DMS79 treated with DMSO at 0.1 percent for 48 hours (cell line): ENCODE results near the gene RAC2.

Experiments used
- DNase-seq: peaks from one replicate; lab custom pipeline; 2025; lab: John Stamatoyannopoulos, UW

The RAC2 gene

DNA sequence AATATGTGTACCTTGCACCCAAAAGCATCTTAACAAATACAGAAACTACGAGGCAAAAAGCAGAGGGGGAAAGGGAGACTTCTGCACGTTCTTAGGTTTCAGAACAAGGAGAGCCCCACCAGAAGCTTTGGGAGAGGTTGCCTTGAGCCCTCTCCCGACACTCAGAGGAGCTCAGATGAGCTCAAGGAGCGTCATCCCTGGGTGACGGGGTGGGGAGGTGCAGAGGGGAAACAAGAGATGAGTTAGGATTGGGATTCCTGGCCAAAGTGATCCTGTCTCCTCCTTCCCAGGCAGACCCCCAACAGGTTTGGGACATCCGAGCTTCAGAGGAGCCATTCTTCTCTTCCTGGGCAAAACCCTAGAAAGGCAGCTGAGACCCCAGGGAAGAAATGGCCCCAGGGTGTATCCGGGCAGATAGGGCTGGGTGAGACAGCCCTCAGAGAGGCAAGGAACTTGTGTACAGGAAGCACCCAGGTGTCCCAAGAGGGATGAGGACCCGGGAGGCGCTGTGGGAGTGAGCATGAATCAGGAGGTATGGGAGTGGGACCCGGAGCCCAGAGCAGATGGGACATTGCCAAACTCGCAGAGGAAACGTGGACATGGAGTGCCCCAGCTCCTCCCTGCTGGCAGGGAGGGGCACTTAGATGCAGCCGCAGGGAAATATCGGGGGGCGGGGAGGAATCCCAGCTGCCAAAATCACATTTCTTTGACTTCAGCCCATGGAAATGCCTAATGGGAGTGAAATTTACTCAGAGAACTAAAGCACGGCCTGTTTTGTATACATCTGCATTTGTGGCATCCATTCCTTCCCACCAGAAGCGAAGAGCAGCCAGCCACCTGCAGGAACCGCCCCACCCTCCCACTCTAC lies 68.4 kb downstream of the RAC2 start:
- DNase-seq = no peak
